ENCODE measurements around the gene TJP2. TPM values are rescaled to one million over a fixed set of nuclear protein-coding genes. Genes with fewer than 3 reads are reported as not detected.

The TJP2 gene
- total and polyA plus RNA-seq, 2 of the 4 experiments (the other 2 are of a cell fraction), result 38.3 to 49.3 TPM

DNA sequence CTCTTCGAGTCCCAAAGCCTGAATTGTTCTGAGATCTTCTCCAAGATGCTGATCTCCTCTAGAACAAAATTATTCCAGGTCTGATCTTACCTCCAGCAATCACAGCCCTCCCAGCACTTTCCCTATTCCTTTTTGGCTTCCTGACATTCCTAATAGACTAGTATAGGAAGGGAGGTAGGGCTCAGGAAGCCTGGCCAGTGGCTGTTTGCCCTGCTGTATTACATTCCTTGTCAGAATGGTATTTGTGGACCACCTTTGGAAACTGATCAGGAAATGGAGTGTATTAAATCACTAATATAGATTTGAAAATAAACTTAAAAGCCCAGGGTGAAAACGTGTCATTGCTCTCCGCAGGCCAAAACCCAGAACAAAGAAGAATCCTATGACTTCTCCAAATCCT lies 76.6 kb downstream of the TJP2 start:
- Histone ChIP-seq H3K4me1 (ENCODE audit: control insufficient read depth, insufficient read depth, low read length) (no peaks in the 10 kb centered on the region), H3K18ac (ENCODE audit: low read depth, low read length) (no peak overlapping the region), H3K4me2 (ENCODE audit: low read depth, low read length) (no peak overlapping the region), H3K27ac (ENCODE audit: insufficient read depth, low read length) (no peak overlapping the region), H3K9me1 (ENCODE audit: insufficient read depth, low read length) (no peaks in the 10 kb centered on the region; the same call in 1 of the 2 replicates), H3K36me3 (ENCODE audit: control insufficient read depth, insufficient read depth, low read length) (peaks cover 30% of the 10 kb centered on the region), H2BK15ac (ENCODE audit: low read depth, low read length) (no peak overlapping the region), H3K79me1 (ENCODE audit: low read depth in 1 of 2, low read length in 2 of 2) (no peaks in the 10 kb centered on the region; a peak in 1 of 4 replicates), H3K56ac (ENCODE audit: extremely low read depth, insufficient read depth, low read length) (no peak overlapping the region), H4K20me1 (ENCODE audit: insufficient read depth, low read length) (no peaks in the 10 kb centered on the region), H2BK20ac (ENCODE audit: low read depth, low read length) (no peak overlapping the region), H4K91ac (ENCODE audit: insufficient read depth, low read depth, low read length) (no peak overlapping the region), H2AK5ac (ENCODE audit: low read depth, low read length) (no peak overlapping the region), H2AFZ (replicated peaks; ENCODE audit: low read length, poor library complexity) (no peak overlapping the region), H3K9me3 (ENCODE audit: control insufficient read depth, insufficient read depth, low read length) (no peaks in the 10 kb centered on the region), H2AK9ac (replicated peaks; ENCODE audit: low read depth, low read length, poor library complexity) (no peak overlapping the region), H3K23ac (ENCODE audit: low read depth, low read length) (no peak overlapping the region), H3K27me3 (ENCODE audit: control insufficient read depth, insufficient read depth, low read length) (no peaks in the 10 kb centered on the region), H3K9ac (ENCODE audit: low read depth, low read length) (no peak overlapping the region), H2BK120ac (ENCODE audit: low read depth, low read length) (no peak overlapping the region), H3K4me3 (ENCODE audit: insufficient read depth, low read depth, low read length) (no peak overlapping the region), H3K4ac (ENCODE audit: low read depth, low read length) (no peak overlapping the region), H3K14ac (replicated peaks; ENCODE audit: low read depth, low read length) (no peak overlapping the region), H4K5ac (ENCODE audit: low read depth, low read length) (no peak overlapping the region), H2BK5ac (ENCODE audit: low read depth, low read length, poor library complexity, severe bottlenecking) (no peak overlapping the region), H4K8ac (ENCODE audit: low read depth in 2 of 2, low read length in 2 of 2) (no peak overlapping the region)
- no peak for TF ChIP-seq POLR2A (IDR thresholded peaks at IDR 0.05; ENCODE audit: low read depth, low read length)
- no TSS peak for BruUV-seq (replicated peaks)
- no CpG with 5 or more reads among the region's 3 CpGs for WGBS, 2 experiments (ENCODE audit: extremely low coverage in 2 of 2, insufficient read length in 1 of 2)
- CTCF ChIA-PET, result no interaction called here
- intact Hi-C loops (cut with micrococcal nuclease), result no loop called here
- POLR2A ChIA-PET (ENCODE audit: unreplicated experiment), result no interaction called here
- DNase-seq (no peak), ATAC-seq (ENCODE audit: low read depth) (no peak)
- in situ Hi-C loops (cut with MboI; ENCODE audit: low sequenced_read_pairs), result loop anchor here (25.0 kb wide), 1 partner anchor 112 kb away; no protein-coding TSS in a partner anchor
- dilution Hi-C loops (cut with HindIII; ENCODE audit: low sequenced_read_pairs, unreplicated experiment), result no loop called here
